ENCODE measurements around the gene NUMB. TPM values are rescaled to one million over a fixed set of nuclear protein-coding genes. Genes with fewer than 3 reads are reported as not detected.

NUMB gene
- total RNA-seq, result 10 to 100 TPM; 49.2 to 63.4 (median 50.7) TPM

GRCh38 chr14:73458183-73458976, at the start of gene NUMB:
Gene NUMB (minus strand): TSS chr14:73458546. CDS start chr14:73355751, 102,795 bp downstream.
- peaks cover 66 to 84% (median 79%) of the 10 kb centered on the region in 4 donors for H3K4me1 ChIP-seq
- intact Hi-C loops (cut with DNase I), result no loop called here

GRCh38 chr14:73503648-73504047, 45.3 kb upstream of the NUMB start:
- peaks cover 0 to 61% (median 18%) of the 10 kb centered on the region in 4 donors for H3K36me3 ChIP-seq
- peaks cover 0 to 4% (median 0%) of the 10 kb centered on the region in 4 donors for H3K4me1 ChIP-seq
- H3K4me3 ChIP-seq, result no peak overlapping the region
- intact Hi-C loops (cut with DNase I), result loop anchor here (10.0 kb wide), 1 partner anchor 211 kb away; the partner anchor contains the start of gene PNMA1
- no peaks in the 10 kb centered on the region for H3K27me3 ChIP-seq
- no peak for DNase-seq (ENCODE audit: extremely low spot score)
- no peaks in the 10 kb centered on the region for H3K9me3 ChIP-seq
- TF ChIP-seq CTCF (IDR thresholded peaks at IDR 0.05), result no peak
- no peak for TF ChIP-seq POLR2A (IDR thresholded peaks at IDR 0.05; ENCODE audit: low read depth)
- no peak for TF ChIP-seq EP300 (IDR thresholded peaks at IDR 0.05)
- TF ChIP-seq POLR2AphosphoS5 (IDR thresholded peaks at IDR 0.05), result no peak
- no peak overlapping the region for H3K27ac ChIP-seq (replicated peaks in 1 of 4)
- 91% methylated on average over 3 of the region's 3 CpGs for WGBS

More at GRCh38 chr14:73458183-73458976, at the start of gene NUMB:
- Histone ChIP-seq H3K36me3 (no peaks in the 10 kb centered on the region), H3K4me3 (peak within 1 kb of the TSS; percentile 79 to 100 (median 96)), H3K27me3 (no peaks in the 10 kb centered on the region), H3K27ac (replicated peaks in 1 of 4) (peak within 1 kb of the TSS; percentile 94 to 99 (median 98)), H3K9me3 (no peaks in the 10 kb centered on the region)
- TF ChIP-seq POLR2A (IDR thresholded peaks at IDR 0.05; ENCODE audit: low read depth) (peak; percentile 62), CTCF (IDR thresholded peaks at IDR 0.05) (peak in 2 of 3 experiments; percentile 8 to 12), POLR2AphosphoS5 (IDR thresholded peaks at IDR 0.05) (peak; percentile 85 to 94), EP300 (IDR thresholded peaks at IDR 0.05) (no peak)
- DNase-seq (ENCODE audit: extremely low spot score), result peak; percentile 100
- under 1% methylated on average over 38 of the region's 60 CpGs for WGBS

- WGBS, result 88% methylated on average over 11 of the region's 11 CpGs
- TF ChIP-seq POLR2AphosphoS5 (IDR thresholded peaks at IDR 0.05), result no peak
- TF ChIP-seq CTCF (IDR thresholded peaks at IDR 0.05), result no peak
- no peak for TF ChIP-seq POLR2A (IDR thresholded peaks at IDR 0.05; ENCODE audit: low read depth)
- TF ChIP-seq EP300 (IDR thresholded peaks at IDR 0.05), result no peak
- no peaks in the 10 kb centered on the region for H3K27me3 ChIP-seq
- no peaks in the 10 kb centered on the region for H3K4me1 ChIP-seq
- intact Hi-C loops (cut with DNase I), result loop anchor here (10.0 kb wide), 1 partner anchor 213 kb away; the partner anchor contains the start of gene PNMA1
- DNase-seq (ENCODE audit: extremely low spot score), result no peak
- H3K27ac ChIP-seq (replicated peaks in 1 of 4), result no peak overlapping the region
- H3K36me3 ChIP-seq, result peaks cover 0 to 69% (median 19%) of the 10 kb centered on the region in 4 donors
- no peaks in the 10 kb centered on the region for H3K9me3 ChIP-seq
- H3K4me3 ChIP-seq, result no peak overlapping the region
These were observed 43.8 kb upstream of the NUMB start for GRCh38 chr14:73502017-73502619.

- H3K36me3 ChIP-seq, result peaks cover 0 to 66% (median 20%) of the 10 kb centered on the region in 4 donors
- H3K9me3 ChIP-seq, result no peaks in the 10 kb centered on the region
- no peak overlapping the region for H3K4me3 ChIP-seq
- no peak overlapping the region for H3K27ac ChIP-seq (replicated peaks in 1 of 4)
- intact Hi-C loops (cut with DNase I), result loop anchor here (10.0 kb wide), 1 partner anchor 214 kb away; the partner anchor contains the start of gene PNMA1
- H3K4me1 ChIP-seq, result no peaks in the 10 kb centered on the region
- TF ChIP-seq POLR2A (IDR thresholded peaks at IDR 0.05; ENCODE audit: low read depth), result no peak
- TF ChIP-seq EP300 (IDR thresholded peaks at IDR 0.05), result no peak
- no peak for TF ChIP-seq POLR2AphosphoS5 (IDR thresholded peaks at IDR 0.05)
- TF ChIP-seq CTCF (IDR thresholded peaks at IDR 0.05), result no peak
- H3K27me3 ChIP-seq, result no peaks in the 10 kb centered on the region
- WGBS, result 91% methylated on average over 6 of the region's 6 CpGs
- no peak for DNase-seq (ENCODE audit: extremely low spot score)
These were observed 42.0 kb upstream of the NUMB start for GRCh38 chr14:73500360-73500759.

All from esophagus muscularis mucosa (tissue), 4 donors.